WTC11 (cell line): ENCODE measurements around the gene OTUD6A. TPM values are rescaled to one million over a fixed set of nuclear protein-coding genes. Genes with fewer than 3 reads are reported as not detected.

Source experiments
- ATAC-seq: fragments of 200-7000 bp; cut with Tn5 transposase; 2 replicates; pipeline ENCODE4 v1.10.0; 2021; ENCODE audit warnings: mild to moderate bottlenecking, moderate library complexity
- CTCF ChIA-PET: fragments of 300-600 bp; sonication (Branson Sonifier 250); formaldehyde crosslinking; loops from one replicate; lab custom pipeline; 2021; ENCODE audit warnings: antibody characterized with exemption; lab: Charles Lee
- POLR2A ChIA-PET: fragments of 350-600 bp; sonication (Branson Sonifier 250); formaldehyde crosslinking; loops from one replicate; lab custom pipeline; 2021; ENCODE audit warnings: antibody characterized with exemption; lab: Charles Lee
- DNase-seq: peaks from one replicate; pipeline ENCODE4 v3.0.0; 2021; ENCODE audit warnings: low spot score
- H3K27ac Mint-ChIP-seq: 2 replicates; pipeline ENCODE4 v1.8.0; 2021; ENCODE audit warnings: mixed read lengths
- H3K27me3 Mint-ChIP-seq: 2 replicates; pipeline ENCODE4 v1.8.0; 2021; ENCODE audit warnings: low read depth, mild to moderate bottlenecking, moderate library complexity, mixed read lengths
- H3K36me3 Mint-ChIP-seq: 2 replicates; pipeline ENCODE4 v1.8.0; 2021; ENCODE audit warnings: mixed read lengths
- H3K4me1 Mint-ChIP-seq: 2 replicates; pipeline ENCODE4 v1.8.0; 2022; ENCODE audit warnings: mixed read lengths
- H3K4me3 Mint-ChIP-seq: 2 replicates; pipeline ENCODE4 v1.8.0; 2021; ENCODE audit warnings: mild to moderate bottlenecking, moderate library complexity, mixed read lengths
- H3K9me3 Mint-ChIP-seq: 2 replicates; pipeline ENCODE4 v1.8.0; 2021; ENCODE audit warnings: mixed read lengths
- ATF1 ChIP-seq: sonication (generic); formaldehyde crosslinking; IDR thresholded peaks from 2 replicates; pipeline ENCODE4 v1.8.1; 2023; ENCODE audit warnings: mild to moderate bottlenecking, moderate library complexity, missing genetic modification reagents
- ERG ChIP-seq: fragments of 250-450 bp; sonication (Bioruptor Pico); IDR thresholded peaks from 2 replicates; pipeline ENCODE4 v1.8.0; 2021; ENCODE audit warnings: mild to moderate bottlenecking
- ETV6 ChIP-seq: sonication (generic); formaldehyde crosslinking; IDR thresholded peaks from 2 replicates; pipeline ENCODE4 v1.8.1; 2022; ENCODE audit warnings: mild to moderate bottlenecking, missing genetic modification reagents
- FOXK1 ChIP-seq: sonication (generic); formaldehyde crosslinking; IDR thresholded peaks from 2 replicates; pipeline ENCODE4 v1.8.0; 2022; ENCODE audit warnings: mild to moderate bottlenecking, moderate library complexity, missing genetic modification reagents
- FOXP1 ChIP-seq: sonication (generic); formaldehyde crosslinking; IDR thresholded peaks from 2 replicates; pipeline ENCODE4 v1.8.0; 2022; ENCODE audit warnings: missing genetic modification reagents, mild to moderate bottlenecking, moderate library complexity, borderline replicate concordance
- GTF2I ChIP-seq: fragments of 250-450 bp; sonication (Bioruptor Pico); conservative IDR thresholded peaks from 2 replicates; pipeline ENCODE4 v1.4.0; 2021; ENCODE audit warnings: mild to moderate bottlenecking
- JUN ChIP-seq: sonication (generic); formaldehyde crosslinking; IDR thresholded peaks from 2 replicates; pipeline ENCODE4 v1.8.0; 2023; ENCODE audit warnings: mild to moderate bottlenecking, missing genetic modification reagents
- KAT7 ChIP-seq: sonication (generic); formaldehyde crosslinking; IDR thresholded peaks from 2 replicates; pipeline ENCODE4 v1.8.1; 2023; ENCODE audit warnings: missing genetic modification reagents, mild to moderate bottlenecking, borderline replicate concordance
- NFATC4 ChIP-seq: fragments of 250-450 bp; sonication (Bioruptor Pico); IDR thresholded peaks from 2 replicates; pipeline ENCODE4 v1.9.0; 2021; ENCODE audit warnings: mild to moderate bottlenecking
- NFYB ChIP-seq: sonication (generic); formaldehyde crosslinking; conservative IDR thresholded peaks from 2 replicates; pipeline ENCODE4 v1.8.0; 2022; ENCODE audit warnings: low read depth, missing genetic modification reagents
- NR1H2 ChIP-seq: sonication (generic); formaldehyde crosslinking; IDR thresholded peaks from 2 replicates; pipeline ENCODE4 v1.9.0; 2021; ENCODE audit warnings: mild to moderate bottlenecking, moderate library complexity, missing genetic modification reagents
- NR2C2 ChIP-seq: sonication (generic); formaldehyde crosslinking; IDR thresholded peaks from 2 replicates; pipeline ENCODE4 v1.8.0; 2022; ENCODE audit warnings: mild to moderate bottlenecking, missing genetic modification reagents
- RELA ChIP-seq: sonication (generic); formaldehyde crosslinking; IDR thresholded peaks from 2 replicates; pipeline ENCODE4 v1.8.1; 2022; ENCODE audit warnings: missing genetic modification reagents, mild to moderate bottlenecking, borderline replicate concordance
- SMAD4 ChIP-seq: sonication (generic); formaldehyde crosslinking; IDR thresholded peaks from 2 replicates; pipeline ENCODE4 v1.8.0; 2022; ENCODE audit warnings: mild to moderate bottlenecking, missing genetic modification reagents
- SOX15 ChIP-seq: fragments of 250-450 bp; sonication (Bioruptor Pico); IDR thresholded peaks from 2 replicates; pipeline ENCODE4 v1.9.0; 2021; ENCODE audit warnings: mild to moderate bottlenecking
- ZBTB21 ChIP-seq: sonication (generic); formaldehyde crosslinking; IDR thresholded peaks from 2 replicates; pipeline ENCODE4 v1.8.1; 2023; ENCODE audit warnings: mild to moderate bottlenecking, missing genetic modification reagents, borderline replicate concordance
- ZNF121 ChIP-seq: sonication (generic); formaldehyde crosslinking; IDR thresholded peaks from 2 replicates; pipeline ENCODE4 v1.8.0; 2023; ENCODE audit warnings: missing genetic modification reagents
- ZNF317 ChIP-seq: sonication (generic); formaldehyde crosslinking; IDR thresholded peaks from 2 replicates; pipeline ENCODE4 v1.8.1; 2023; ENCODE audit warnings: low read depth, mild to moderate bottlenecking, moderate library complexity, missing genetic modification reagents, borderline replicate concordance
- ZNF396 ChIP-seq: fragments of 250-450 bp; sonication (Bioruptor Pico); IDR thresholded peaks from 2 replicates; pipeline ENCODE4 v1.8.0; 2021; ENCODE audit warnings: mild to moderate bottlenecking, moderate library complexity, borderline replicate concordance
- total RNA-seq: library from RNA; stranded (reverse); gene quantifications from 3 replicates; pipeline ENCODE4 v1.2.3, GENCODE V29; 2021
- TF ChIP-seq, protein P1 (sequence below): sonication (generic); formaldehyde crosslinking; IDR thresholded peaks from 2 replicates; pipeline ENCODE4 v1.8.0; 2022; ENCODE audit warnings: mild to moderate bottlenecking, missing genetic modification reagents
- TF ChIP-seq, protein P2 (sequence below): fragments of 200-600 bp; IDR thresholded peaks from 2 replicates; pipeline ENCODE4 v1.8.0; 2022; ENCODE audit warnings: antibody characterized with exemption
- TF ChIP-seq, protein P3 (sequence below): sonication (generic); formaldehyde crosslinking; IDR thresholded peaks from 2 replicates; pipeline ENCODE4 v1.8.0; 2022; ENCODE audit warnings: mild to moderate bottlenecking, missing genetic modification reagents
- TF ChIP-seq, protein P4 (sequence below): sonication (generic); formaldehyde crosslinking; IDR thresholded peaks from 2 replicates; pipeline ENCODE4 v1.8.1; 2023; ENCODE audit warnings: mild to moderate bottlenecking, missing genetic modification reagents, moderate library complexity
- TF ChIP-seq, protein P5 (sequence below): sonication (generic); formaldehyde crosslinking; IDR thresholded peaks from 2 replicates; pipeline ENCODE4 v1.8.1; 2022; ENCODE audit warnings: mild to moderate bottlenecking, moderate library complexity, missing genetic modification reagents

The OTUD6A gene
- total RNA-seq, 1 experiment from 2014 or later = 0.13 TPM

DNA sequence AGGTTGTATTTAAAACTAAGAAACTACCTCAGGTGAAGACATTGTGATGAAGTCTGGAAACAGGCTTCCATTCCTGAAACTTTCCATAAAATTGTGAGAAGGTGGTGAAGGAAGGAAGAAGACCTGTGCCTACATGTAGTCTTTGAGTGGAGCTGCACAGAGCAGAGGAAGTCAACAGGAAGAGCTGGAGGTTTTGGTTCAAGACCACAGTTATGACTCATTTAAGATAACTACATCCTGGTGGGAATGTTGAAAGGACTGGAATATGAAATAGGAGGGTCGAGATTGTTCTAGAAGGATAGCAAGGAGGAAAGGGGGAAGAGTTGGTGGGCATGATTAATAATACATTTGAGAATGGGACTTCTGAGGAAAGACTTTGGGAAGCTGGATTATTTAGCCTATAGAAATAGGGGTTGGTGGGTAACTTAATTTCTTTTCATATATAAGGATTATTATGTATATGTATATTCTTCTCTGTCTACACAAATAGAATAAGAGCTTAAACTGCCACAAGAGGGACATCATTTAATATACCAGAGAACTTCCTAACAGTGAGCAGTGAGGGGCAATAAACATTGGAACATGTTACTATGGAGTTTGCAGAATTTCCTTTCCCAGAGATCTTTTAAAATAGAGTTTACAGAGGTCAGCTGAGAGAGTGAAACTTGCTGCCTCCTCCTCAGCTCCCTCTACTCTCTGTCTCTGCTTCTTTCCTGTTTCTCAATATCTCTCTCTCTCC, 36.0 kb upstream of the OTUD6A start:
- ATAC-seq (no peak), DNase-seq (no peak)
- POLR2A ChIA-PET = no interaction called here
- H3K4me3 Mint-ChIP-seq = no peak overlapping the region
- H3K27me3 Mint-ChIP-seq = no peaks in the 10 kb centered on the region; the same call in 1 of the 2 replicates
- TF ChIP-seq, protein P1, sequence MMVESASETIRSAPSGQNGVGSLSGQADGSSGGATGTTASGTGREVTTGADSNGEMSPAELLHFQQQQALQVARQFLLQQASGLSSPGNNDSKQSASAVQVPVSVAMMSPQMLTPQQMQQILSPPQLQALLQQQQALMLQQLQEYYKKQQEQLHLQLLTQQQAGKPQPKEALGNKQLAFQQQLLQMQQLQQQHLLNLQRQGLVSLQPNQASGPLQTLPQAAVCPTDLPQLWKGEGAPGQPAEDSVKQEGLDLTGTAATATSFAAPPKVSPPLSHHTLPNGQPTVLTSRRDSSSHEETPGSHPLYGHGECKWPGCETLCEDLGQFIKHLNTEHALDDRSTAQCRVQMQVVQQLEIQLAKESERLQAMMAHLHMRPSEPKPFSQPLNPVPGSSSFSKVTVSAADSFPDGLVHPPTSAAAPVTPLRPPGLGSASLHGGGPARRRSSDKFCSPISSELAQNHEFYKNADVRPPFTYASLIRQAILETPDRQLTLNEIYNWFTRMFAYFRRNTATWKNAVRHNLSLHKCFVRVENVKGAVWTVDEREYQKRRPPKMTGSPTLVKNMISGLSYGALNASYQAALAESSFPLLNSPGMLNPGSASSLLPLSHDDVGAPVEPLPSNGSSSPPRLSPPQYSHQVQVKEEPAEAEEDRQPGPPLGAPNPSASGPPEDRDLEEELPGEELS = no peak
- TF ChIP-seq JUN = no peak
- TF ChIP-seq SOX15 (CRISPR knock-in tag) = no peak
- TF ChIP-seq ERG (CRISPR knock-in tag) = no peak
- TF ChIP-seq, protein P2, sequence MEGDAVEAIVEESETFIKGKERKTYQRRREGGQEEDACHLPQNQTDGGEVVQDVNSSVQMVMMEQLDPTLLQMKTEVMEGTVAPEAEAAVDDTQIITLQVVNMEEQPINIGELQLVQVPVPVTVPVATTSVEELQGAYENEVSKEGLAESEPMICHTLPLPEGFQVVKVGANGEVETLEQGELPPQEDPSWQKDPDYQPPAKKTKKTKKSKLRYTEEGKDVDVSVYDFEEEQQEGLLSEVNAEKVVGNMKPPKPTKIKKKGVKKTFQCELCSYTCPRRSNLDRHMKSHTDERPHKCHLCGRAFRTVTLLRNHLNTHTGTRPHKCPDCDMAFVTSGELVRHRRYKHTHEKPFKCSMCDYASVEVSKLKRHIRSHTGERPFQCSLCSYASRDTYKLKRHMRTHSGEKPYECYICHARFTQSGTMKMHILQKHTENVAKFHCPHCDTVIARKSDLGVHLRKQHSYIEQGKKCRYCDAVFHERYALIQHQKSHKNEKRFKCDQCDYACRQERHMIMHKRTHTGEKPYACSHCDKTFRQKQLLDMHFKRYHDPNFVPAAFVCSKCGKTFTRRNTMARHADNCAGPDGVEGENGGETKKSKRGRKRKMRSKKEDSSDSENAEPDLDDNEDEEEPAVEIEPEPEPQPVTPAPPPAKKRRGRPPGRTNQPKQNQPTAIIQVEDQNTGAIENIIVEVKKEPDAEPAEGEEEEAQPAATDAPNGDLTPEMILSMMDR = no peak
- H3K36me3 Mint-ChIP-seq = no peaks in the 10 kb centered on the region
- H3K4me1 Mint-ChIP-seq = peaks cover 17% of the 10 kb centered on the region
- H3K9me3 Mint-ChIP-seq = no peaks in the 10 kb centered on the region
- no peak overlapping the region for H3K27ac Mint-ChIP-seq
- CTCF ChIA-PET = interaction anchor here (0.9 to 1.2 kb wide), 2 partner anchors 71 to 523 kb away, joined by 4 to 5 read pairs; no protein-coding TSS in a partner anchor

DNA sequence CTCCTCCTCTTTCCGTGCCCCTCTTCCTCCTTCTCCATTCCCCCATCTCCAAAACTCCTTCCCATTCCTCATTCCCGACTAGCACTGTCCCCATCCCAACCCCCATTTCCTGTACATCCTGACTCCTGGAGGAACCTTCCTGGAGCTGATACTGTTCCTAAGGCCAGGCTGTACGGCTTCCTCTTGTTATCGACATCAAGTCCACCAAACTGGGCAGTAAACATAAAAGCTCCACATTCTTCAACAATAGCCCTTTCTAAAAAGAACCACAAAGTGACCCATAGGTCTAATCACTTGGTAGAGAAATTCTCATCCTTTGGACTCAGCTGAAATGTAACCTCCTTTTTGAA, 35.4 kb upstream of the OTUD6A start:
- CTCF ChIA-PET = interaction anchor here (1.2 kb wide), 1 partner anchor 71 kb away, joined by 4 read pairs; no protein-coding TSS in a partner anchor
- no peak overlapping the region for H3K27ac Mint-ChIP-seq
- H3K9me3 Mint-ChIP-seq = no peaks in the 10 kb centered on the region
- peaks cover 17% of the 10 kb centered on the region for H3K4me1 Mint-ChIP-seq
- ATAC-seq (no peak), DNase-seq (no peak)
- no peaks in the 10 kb centered on the region for H3K36me3 Mint-ChIP-seq
- POLR2A ChIA-PET = no interaction called here
- no peaks in the 10 kb centered on the region; the same call in 1 of the 2 replicates for H3K27me3 Mint-ChIP-seq
- H3K4me3 Mint-ChIP-seq = no peak overlapping the region
- TF ChIP-seq, protein P3, sequence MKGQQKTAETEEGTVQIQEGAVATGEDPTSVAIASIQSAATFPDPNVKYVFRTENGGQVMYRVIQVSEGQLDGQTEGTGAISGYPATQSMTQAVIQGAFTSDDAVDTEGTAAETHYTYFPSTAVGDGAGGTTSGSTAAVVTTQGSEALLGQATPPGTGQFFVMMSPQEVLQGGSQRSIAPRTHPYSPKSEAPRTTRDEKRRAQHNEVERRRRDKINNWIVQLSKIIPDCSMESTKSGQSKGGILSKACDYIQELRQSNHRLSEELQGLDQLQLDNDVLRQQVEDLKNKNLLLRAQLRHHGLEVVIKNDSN (CRISPR knock-in tag) = no peak
- no peak for TF ChIP-seq FOXK1 (CRISPR knock-in tag)
- TF ChIP-seq ATF1 (CRISPR knock-in tag) = no peak
- no peak for TF ChIP-seq ZBTB21
- TF ChIP-seq, protein P4, sequence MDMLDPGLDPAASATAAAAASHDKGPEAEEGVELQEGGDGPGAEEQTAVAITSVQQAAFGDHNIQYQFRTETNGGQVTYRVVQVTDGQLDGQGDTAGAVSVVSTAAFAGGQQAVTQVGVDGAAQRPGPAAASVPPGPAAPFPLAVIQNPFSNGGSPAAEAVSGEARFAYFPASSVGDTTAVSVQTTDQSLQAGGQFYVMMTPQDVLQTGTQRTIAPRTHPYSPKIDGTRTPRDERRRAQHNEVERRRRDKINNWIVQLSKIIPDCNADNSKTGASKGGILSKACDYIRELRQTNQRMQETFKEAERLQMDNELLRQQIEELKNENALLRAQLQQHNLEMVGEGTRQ (CRISPR knock-in tag) = no peak
- no peak for TF ChIP-seq NFATC4 (CRISPR knock-in tag)
- TF ChIP-seq ERG (CRISPR knock-in tag) = no peak
- TF ChIP-seq FOXP1 (CRISPR knock-in tag) = no peak
- no peak for TF ChIP-seq KAT7 (CRISPR knock-in tag)
- TF ChIP-seq ZNF317 (CRISPR knock-in tag) = no peak
- no peak for TF ChIP-seq NFYB (CRISPR knock-in tag)
- no peak for TF ChIP-seq GTF2I (CRISPR knock-in tag)
- no peak for TF ChIP-seq ZNF121
- no peak for TF ChIP-seq SMAD4 (CRISPR knock-in tag)
- no peak for TF ChIP-seq NR1H2 (CRISPR knock-in tag)
- no peak for TF ChIP-seq ETV6
- no peak for TF ChIP-seq RELA
- TF ChIP-seq, protein P5, sequence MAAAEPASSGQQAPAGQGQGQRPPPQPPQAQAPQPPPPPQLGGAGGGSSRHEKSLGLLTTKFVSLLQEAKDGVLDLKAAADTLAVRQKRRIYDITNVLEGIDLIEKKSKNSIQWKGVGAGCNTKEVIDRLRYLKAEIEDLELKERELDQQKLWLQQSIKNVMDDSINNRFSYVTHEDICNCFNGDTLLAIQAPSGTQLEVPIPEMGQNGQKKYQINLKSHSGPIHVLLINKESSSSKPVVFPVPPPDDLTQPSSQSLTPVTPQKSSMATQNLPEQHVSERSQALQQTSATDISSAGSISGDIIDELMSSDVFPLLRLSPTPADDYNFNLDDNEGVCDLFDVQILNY (CRISPR knock-in tag) = no peak
- no peak for TF ChIP-seq ZNF396 (CRISPR knock-in tag)
- no peak for TF ChIP-seq NR2C2 (CRISPR knock-in tag)
